SK-N-SH (cell line): Measurements from ENCODE around the gene IPCEF1. TPM values are rescaled to one million over a fixed set of nuclear protein-coding genes. Genes with fewer than 3 reads are reported as not detected.

ENCODE experiments used
- CTCF ChIA-PET: fragments of 300-600, 350-600 bp; formaldehyde crosslinking; extraction: SDS; loops from one replicate; lab custom pipeline; 2021; lab: Yijun Ruan, JAX
- POLR2A ChIA-PET: fragments of 350-600 bp; sonication (Branson Sonifier 250); formaldehyde crosslinking; extraction: SDS; loops from one replicate; lab custom pipeline; 2020; ENCODE audit warnings: antibody characterized with exemption, inconsistent platforms; lab: Yijun Ruan, JAX
- DNase-seq: peaks from one replicate; pipeline ENCODE4 v3.0.0; 2012
- H2AFZ ChIP-seq: fragments of 200-600 bp; sonication (generic); 2 replicates; pipeline ENCODE4 v1.8.1; 2016; ENCODE audit warnings: antibody characterized with exemption, mild to moderate bottlenecking, low read depth
- H3F3A ChIP-seq: fragments of 200-600 bp; sonication (generic); replicated peaks from 2 replicates; pipeline ENCODE3; 2016; ENCODE audit warnings: antibody characterized with exemption, mild to moderate bottlenecking; ENCODE audit not compliant: insufficient read depth
- H3K27ac ChIP-seq, 2 experiments: fragments of 200-500 bp in 1 of 2; fragments of 200-600 bp in 1 of 2; sonication (Bioruptor generic) in 1 of 2; sonication (generic), shearing (Covaris generic) in 1 of 2; 2 replicates each; pipeline versions ENCODE4 v1.5.1 to v1.6.1; 2014 to 2016; ENCODE audit warnings: low read depth in 2 of 2, inconsistent platforms in 1 of 2, low read length in 1 of 2, mild to moderate bottlenecking in 1 of 2, mixed read lengths in 1 of 2
- H3K27me3 ChIP-seq: fragments of 200-600 bp; sonication (generic), shearing (Covaris generic); 2 replicates; pipeline ENCODE4 v1.6.1; 2016; ENCODE audit warnings: mixed run types; ENCODE audit not compliant: insufficient read depth
- H3K36me3 ChIP-seq, 2 experiments: fragments of 200-500 bp in 1 of 2; fragments of 200-600 bp in 1 of 2; sonication (Bioruptor generic) in 1 of 2; sonication (generic) in 1 of 2; replicated peaks in 1 of 2; 2 replicates each; pipeline versions ENCODE3 to v1.5.1; 2014 to 2016; ENCODE audit warnings: low read length in 1 of 2, mild to moderate bottlenecking in 1 of 2; ENCODE audit not compliant: insufficient read depth in 2 of 2, control insufficient read depth in 1 of 2
- H3K4me1 ChIP-seq, 2 experiments: fragments of 200-500 bp in 1 of 2; fragments of 200-600 bp in 1 of 2; sonication (Bioruptor generic) in 1 of 2; sonication (generic), shearing (Covaris generic) in 1 of 2; 2 replicates each; pipeline versions ENCODE4 v1.5.1 to v1.6.1; 2014 to 2016; ENCODE audit warnings: low read depth in 1 of 2, low read length in 1 of 2, mixed run types in 1 of 2; ENCODE audit not compliant: insufficient read depth in 2 of 2, control insufficient read depth in 1 of 2
- H3K4me2 ChIP-seq: fragments of 200-600 bp; sonication (generic), shearing (Covaris generic); 2 replicates; pipeline ENCODE4 v1.6.1; 2017; ENCODE audit warnings: mixed run types
- H3K4me3 ChIP-seq, 2 experiments: fragments of 200-500 bp in 1 of 2; fragments of 200-600 bp in 1 of 2; sonication (Bioruptor generic) in 1 of 2; sonication (generic), shearing (Covaris generic) in 1 of 2; 2 replicates each; pipeline versions ENCODE4 v1.5.1 to v1.8.1; 2014 to 2016; ENCODE audit warnings: low read depth in 2 of 2, inconsistent platforms in 1 of 2, low read length in 1 of 2, mild to moderate bottlenecking in 1 of 2, mixed read lengths in 1 of 2, moderate library complexity in 1 of 2
- H3K79me2 ChIP-seq: fragments of 200-600 bp; sonication (generic); 2 replicates; pipeline ENCODE4 v1.8.1; 2017; ENCODE audit warnings: mild to moderate bottlenecking; ENCODE audit not compliant: insufficient read depth
- H3K9ac ChIP-seq: fragments of 200-600 bp; sonication (generic); 2 replicates; pipeline ENCODE4 v1.6.1; 2017; ENCODE audit warnings: mixed run types
- H3K9me2 ChIP-seq: fragments of 200-600 bp; sonication (generic); 2 replicates; pipeline ENCODE4 v1.6.1; 2017; ENCODE audit warnings: mixed run types
- H3K9me3 ChIP-seq: fragments of 200-600 bp; sonication (generic); 2 replicates; pipeline ENCODE4 v1.6.1; 2017; ENCODE audit warnings: mixed run types, mild to moderate bottlenecking, moderate library complexity
- H4K20me1 ChIP-seq: fragments of 200-600 bp; sonication (generic); 2 replicates; pipeline ENCODE4 v1.6.1; 2017; ENCODE audit warnings: mild to moderate bottlenecking, mixed run types; ENCODE audit not compliant: insufficient read depth
- CTCF ChIP-seq: fragments of 200-600 bp; sonication (generic); IDR thresholded peaks from 2 replicates; pipeline ENCODE4 v1.6.1; 2017; ENCODE audit warnings: antibody characterized with exemption, mild to moderate bottlenecking, moderate library complexity
- EP300 ChIP-seq, 2 experiments: IDR thresholded peaks; 2 replicates each; pipeline versions ENCODE4 v1.4.0 to v1.6.1; 2012; ENCODE audit warnings: borderline replicate concordance in 1 of 2, low read depth in 1 of 2, low read length in 1 of 2
- FOSL2 ChIP-seq: IDR thresholded peaks from 2 replicates; pipeline ENCODE4 v1.4.0; 2012; ENCODE audit warnings: low read depth, mild to moderate bottlenecking, moderate library complexity, borderline replicate concordance
- FOXJ3 ChIP-seq: sonication (generic); formaldehyde crosslinking; IDR thresholded peaks from 2 replicates; pipeline ENCODE4 v1.5.1; 2020; ENCODE audit warnings: mild to moderate bottlenecking, missing genetic modification reagents
- FOXM1 ChIP-seq: IDR thresholded peaks from 2 replicates; pipeline ENCODE4 v1.4.0; 2012; ENCODE audit warnings: low read depth, mild to moderate bottlenecking
- GABPA ChIP-seq: IDR thresholded peaks from 2 replicates; pipeline ENCODE4 v1.4.0; 2012; ENCODE audit warnings: low read depth, mild to moderate bottlenecking
- JUND ChIP-seq: IDR thresholded peaks from 2 replicates; pipeline ENCODE4 v1.4.0; 2012
- NFIC ChIP-seq: IDR thresholded peaks from 2 replicates; pipeline ENCODE4 v1.4.0; 2012; ENCODE audit warnings: borderline replicate concordance
- POLR2AphosphoS5 ChIP-seq: IDR thresholded peaks from 2 replicates; pipeline ENCODE4 v1.6.1; 2012; ENCODE audit warnings: low read depth, low read length
- RAD21 ChIP-seq: IDR thresholded peaks from 2 replicates; pipeline ENCODE4 v1.6.1; 2012; ENCODE audit warnings: mild to moderate bottlenecking, low read length
- RFX5 ChIP-seq: IDR thresholded peaks from 2 replicates; pipeline ENCODE4 v1.6.1; 2012; ENCODE audit warnings: mild to moderate bottlenecking, improper control_type of control experiment, low read length
- SMC3 ChIP-seq: IDR thresholded peaks from 2 replicates; pipeline ENCODE4 v1.6.1; 2012; ENCODE audit warnings: low read depth, low read length, improper control_type of control experiment
- TAF1 ChIP-seq: IDR thresholded peaks from 2 replicates; pipeline ENCODE4 v1.6.1; 2012; ENCODE audit warnings: low read depth, mild to moderate bottlenecking, low read length, moderate library complexity, borderline replicate concordance
- TCF12 ChIP-seq: IDR thresholded peaks from 2 replicates; pipeline ENCODE4 v1.4.0; 2012
- ZBTB33 ChIP-seq: IDR thresholded peaks from 2 replicates; pipeline ENCODE4 v1.4.0; 2012; ENCODE audit warnings: low read depth, borderline replicate concordance
- WGBS: methylation state at CpG from one replicate; pipeline ENCODE4 v1.1.6; 2017; ENCODE audit warnings: low lambda C conversion rate; 5-methylcytosine and 5-hydroxymethylcytosine counted together
- polyA plus RNA-seq, 3 experiments: library from polyadenylated mRNA; depleted of rRNA; stranded (reverse); fragments of >200 nt; gene quantifications; 2 replicates each; pipeline ENCODE4 v1.2.3, GENCODE V29; 2012
- TF ChIP-seq, protein P1 (sequence below): fragments of 150-350 bp; IDR thresholded peaks from 2 replicates; pipeline ENCODE4 v1.6.1; 2016; ENCODE audit warnings: mild to moderate bottlenecking, low read depth, low read length

The IPCEF1 gene
- polyA plus RNA-seq, 1 of the 3 experiments (the other 2 are of a cell fraction) = not detected

- no peak overlapping the region for H2AFZ ChIP-seq
- ChIA-PET CTCF (no interaction called here), POLR2A (no interaction called here)
- no peaks in the 10 kb centered on the region for H3K9me3 ChIP-seq
- no peaks in the 10 kb centered on the region for H3K79me2 ChIP-seq
- no peak overlapping the region for H3K4me2 ChIP-seq
- H3K27me3 ChIP-seq = no peaks in the 10 kb centered on the region
- no peak overlapping the region for H3K9ac ChIP-seq
- TF ChIP-seq POLR2AphosphoS5 = no peak
- no peak for TF ChIP-seq FOSL2
- TF ChIP-seq NFIC = no peak
- TF ChIP-seq ZBTB33 = no peak
- no peak for TF ChIP-seq GABPA
- no peak for TF ChIP-seq RFX5
- TF ChIP-seq TAF1 = no peak
- TF ChIP-seq TCF12 = no peak
- TF ChIP-seq FOXM1 = no peak
- no peak for TF ChIP-seq RAD21
- no peak for TF ChIP-seq JUND
- no peak for TF ChIP-seq CTCF
- no peak for TF ChIP-seq EP300 (IDR thresholded peaks at IDR 0.05; ENCODE audit: borderline replicate concordance in 1 of 2, low read depth in 1 of 2, low read length in 1 of 2)
- TF ChIP-seq FOXJ3 (CRISPR knock-in tag) = no peak
- no peak for TF ChIP-seq SMC3
- TF ChIP-seq, protein P1, sequence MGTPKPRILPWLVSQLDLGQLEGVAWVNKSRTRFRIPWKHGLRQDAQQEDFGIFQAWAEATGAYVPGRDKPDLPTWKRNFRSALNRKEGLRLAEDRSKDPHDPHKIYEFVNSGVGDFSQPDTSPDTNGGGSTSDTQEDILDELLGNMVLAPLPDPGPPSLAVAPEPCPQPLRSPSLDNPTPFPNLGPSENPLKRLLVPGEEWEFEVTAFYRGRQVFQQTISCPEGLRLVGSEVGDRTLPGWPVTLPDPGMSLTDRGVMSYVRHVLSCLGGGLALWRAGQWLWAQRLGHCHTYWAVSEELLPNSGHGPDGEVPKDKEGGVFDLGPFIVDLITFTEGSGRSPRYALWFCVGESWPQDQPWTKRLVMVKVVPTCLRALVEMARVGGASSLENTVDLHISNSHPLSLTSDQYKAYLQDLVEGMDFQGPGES = no peak
- H3F3A ChIP-seq = no peaks in the 10 kb centered on the region
- no peak overlapping the region for H3K27ac ChIP-seq
- H4K20me1 ChIP-seq = no peaks in the 10 kb centered on the region
- no peak for DNase-seq
- H3K4me1 ChIP-seq = no peaks in the 10 kb centered on the region; a peak in 1 of 4 replicates
- no peaks in the 10 kb centered on the region for H3K9me2 ChIP-seq
- WGBS = 81% methylated on average over 3 of the region's 3 CpGs
- H3K36me3 ChIP-seq = no peaks in the 10 kb centered on the region
- no peak overlapping the region for H3K4me3 ChIP-seq
Measured at GRCh38 chr6:154350293-154350692, 6.3 kb downstream of the IPCEF1 start.
